HEK293T (cell line): ENCODE results near the gene THEMIS.

ENCODE experiments used
- SUZ12 ChIP-seq: fragments of 450-650 bp; IDR thresholded peaks from 2 replicates; pipeline ENCODE4 v1.6.1; 2016; ENCODE audit warnings: mild to moderate bottlenecking
- TARDBP ChIP-seq: fragments of 450-650 bp; IDR thresholded peaks from 2 replicates; pipeline ENCODE4 v1.6.1; 2016

DNA sequence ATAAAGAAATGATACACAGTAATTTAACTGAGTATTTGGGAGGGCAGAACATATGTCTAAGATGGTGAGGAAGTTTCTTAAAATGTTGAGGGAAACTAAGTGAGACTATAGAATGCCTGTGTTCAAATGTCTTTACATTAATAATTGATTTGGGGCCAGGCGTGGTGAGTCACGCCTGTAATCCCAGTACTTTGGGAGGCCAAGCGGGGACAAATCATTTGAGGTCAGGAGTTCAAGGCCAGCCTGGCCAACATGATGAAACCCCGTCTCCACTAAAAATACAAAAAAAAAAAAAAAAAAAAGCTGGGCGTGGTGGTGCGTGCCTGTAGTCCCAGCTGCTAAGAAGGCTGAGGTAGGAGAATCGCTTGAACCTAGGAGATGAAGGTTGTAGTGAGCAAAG lies 66.7 kb downstream of the THEMIS start:
- TF ChIP-seq TARDBP (no peak), SUZ12 (no peak)
